Ascending aorta (tissue), 2 donors: ENCODE data around the gene VSTM2B. TPM values are rescaled to one million over a fixed set of nuclear protein-coding genes. Genes with fewer than 3 reads are reported as not detected.

Experiments
- DNase-seq, 2 donors: peaks; one replicate each; pipeline ENCODE4 v3.0.0-alpha.2; 2019; ENCODE audit warnings: low spot score in 2 of 2
- H3K27ac ChIP-seq, 2 donors: fragments of 200-600 bp; sonication (generic); one replicate each; pipeline ENCODE4 v1.5.1; 2016 to 2017; ENCODE audit warnings: mild to moderate bottlenecking in 1 of 2
- H3K27me3 ChIP-seq: fragments of 200-600 bp; sonication (generic); one replicate; pipeline ENCODE4 v1.5.1; 2017
- H3K36me3 ChIP-seq, 2 donors: fragments of 200-600 bp; sonication (generic); one replicate each; pipeline ENCODE4 v1.5.1; 2016
- H3K4me1 ChIP-seq, 2 donors: fragments of 200-600 bp; sonication (generic); one replicate each; pipeline ENCODE4 v1.5.1; 2016 to 2017; ENCODE audit warnings: mild to moderate bottlenecking in 1 of 2
- H3K4me3 ChIP-seq, 2 donors: fragments of 200-600 bp; sonication (generic); one replicate each; pipeline ENCODE4 v1.5.1; 2016 to 2017; ENCODE audit warnings: mild to moderate bottlenecking in 1 of 2
- H3K9me3 ChIP-seq, 2 donors: fragments of 200-600 bp; sonication (generic); one replicate each; pipeline ENCODE4 v1.5.1; 2016
- CTCF ChIP-seq, 3 experiments: fragments of 200-600 bp in 2 of 3; fragments of 450-650 bp in 1 of 3; sonication (generic) in 2 of 3; IDR thresholded peaks; one replicate each; pipeline ENCODE4 v1.5.1; 2016 to 2019; ENCODE audit warnings: antibody characterized with exemption in 3 of 3, mild to moderate bottlenecking in 1 of 3, moderate library complexity in 1 of 3
- intact Hi-C: fragments of 100-400 bp; cut with DNase I; formaldehyde crosslinking; loops from one replicate; pipeline ENCODE4 v1.15.1; 2023
- total RNA-seq: library from RNA; depleted of rRNA; stranded (reverse); fragments of >200 nt; gene quantifications from one replicate; pipeline ENCODE4 v1.1.0, GENCODE V29; 2016

Gene VSTM2B
- total RNA-seq, 1 donor from 2014 or later = not detected

- no peak for DNase-seq
- Histone ChIP-seq H3K27me3 (no peaks in the 10 kb centered on the region), H3K4me3 (no peak overlapping the region), H3K9me3 (no peaks in the 10 kb centered on the region), H3K27ac (no peak overlapping the region), H3K36me3 (no peaks in the 10 kb centered on the region), H3K4me1 (no peaks in the 10 kb centered on the region)
- intact Hi-C loops = no loop called here
- no peak for TF ChIP-seq CTCF (IDR thresholded peaks at IDR 0.05)
These were observed 33.7 kb upstream of the VSTM2B start for GRCh38 chr19:29491995-29492577.

- no peaks in the 10 kb centered on the region for H3K4me1 ChIP-seq
- intact Hi-C loops = no loop called here
- no peaks in the 10 kb centered on the region for H3K36me3 ChIP-seq
- H3K4me3 ChIP-seq = no peak overlapping the region
- H3K27ac ChIP-seq = no peak overlapping the region
- no peak for DNase-seq
- no peaks in the 10 kb centered on the region for H3K9me3 ChIP-seq
- no peak for TF ChIP-seq CTCF (IDR thresholded peaks at IDR 0.05)
- no peaks in the 10 kb centered on the region for H3K27me3 ChIP-seq
These were observed 33.0 kb upstream of the VSTM2B start for GRCh38 chr19:29492769-29493168.

GRCh38 chr19:29495091-29495490, 30.7 kb upstream of the VSTM2B start:
- Histone ChIP-seq H3K9me3 (no peaks in the 10 kb centered on the region), H3K27ac (no peak overlapping the region), H3K27me3 (no peaks in the 10 kb centered on the region), H3K4me3 (no peak overlapping the region), H3K36me3 (no peaks in the 10 kb centered on the region), H3K4me1 (no peaks in the 10 kb centered on the region)
- intact Hi-C loops = no loop called here
- no peak for TF ChIP-seq CTCF (IDR thresholded peaks at IDR 0.05)
- DNase-seq = no peak

GRCh38 chr19:29495901-29496441, 29.8 kb upstream of the VSTM2B start:
- H3K27me3 ChIP-seq = no peaks in the 10 kb centered on the region
- DNase-seq = no peak
- TF ChIP-seq CTCF (IDR thresholded peaks at IDR 0.05) = no peak
- intact Hi-C loops = no loop called here
- H3K27ac ChIP-seq = no peak overlapping the region
- no peak overlapping the region for H3K4me3 ChIP-seq
- no peaks in the 10 kb centered on the region for H3K9me3 ChIP-seq
- H3K4me1 ChIP-seq = no peaks in the 10 kb centered on the region
- H3K36me3 ChIP-seq = no peaks in the 10 kb centered on the region

GRCh38 chr19:29497241-29497640, 28.6 kb upstream of the VSTM2B start:
- peak in 1 of 2 donors; percentile 42 for DNase-seq
- Histone ChIP-seq H3K9me3 (no peaks in the 10 kb centered on the region), H3K4me3 (no peak overlapping the region), H3K27me3 (no peaks in the 10 kb centered on the region), H3K36me3 (no peaks in the 10 kb centered on the region), H3K27ac (no peak overlapping the region), H3K4me1 (no peaks in the 10 kb centered on the region)
- intact Hi-C loops = no loop called here
- TF ChIP-seq CTCF (IDR thresholded peaks at IDR 0.05) = no peak
